Astrocyte (in vitro differentiated cells and primary cell): ENCODE results near the gene SSTR4. TPM values are rescaled to one million over a fixed set of nuclear protein-coding genes. Genes with fewer than 3 reads are reported as not detected.

Experiments used
- DNase-seq: peaks from one replicate; pipeline ENCODE4 v3.0.0-alpha.2; 2010; ENCODE audit warnings: low read depth
- FAIRE-seq: peaks from 2 replicates; lab custom pipeline; 2011; peaks lifted over from hg19 to GRCh38; lab: Jason Lieb, UNC
- H2AFZ ChIP-seq: 2 replicates; pipeline ENCODE4 v1.6.0; 2012; ENCODE audit warnings: low read depth, low read length, inconsistent platforms
- H3K27ac ChIP-seq: 2 replicates; pipeline ENCODE4 v1.5.1; 2011; ENCODE audit warnings: low read depth, low read length, inconsistent platforms
- H3K27me3 ChIP-seq: 2 replicates; pipeline ENCODE4 v1.6.0; 2011; ENCODE audit warnings: low read length, inconsistent platforms; ENCODE audit not compliant: insufficient read depth
- H3K36me3 ChIP-seq: 2 replicates; pipeline ENCODE4 v1.5.1; 2011; ENCODE audit warnings: low read length, inconsistent platforms; ENCODE audit not compliant: insufficient read depth
- H3K4me1 ChIP-seq: 2 replicates; pipeline ENCODE4 v1.5.1; 2011; ENCODE audit warnings: low read length, inconsistent platforms; ENCODE audit not compliant: insufficient read depth
- H3K4me2 ChIP-seq: 2 replicates; pipeline ENCODE4 v1.6.0; 2012; ENCODE audit warnings: low read length, inconsistent platforms
- H3K4me3 ChIP-seq: 2 replicates; pipeline ENCODE4 v1.5.1; 2011; ENCODE audit warnings: low read depth, mild to moderate bottlenecking, low read length, inconsistent platforms; ENCODE audit not compliant: insufficient read depth
- H3K79me2 ChIP-seq: 2 replicates; pipeline ENCODE4 v1.6.0; 2012; ENCODE audit warnings: mild to moderate bottlenecking, low read length, inconsistent platforms; ENCODE audit not compliant: insufficient read depth
- H3K9ac ChIP-seq: 2 replicates; pipeline ENCODE4 v1.6.0; 2012; ENCODE audit warnings: mild to moderate bottlenecking, low read length, inconsistent platforms
- H3K9me3 ChIP-seq: 2 replicates; pipeline ENCODE4 v1.5.1; 2012; ENCODE audit warnings: low read depth, mild to moderate bottlenecking, low read length, inconsistent platforms; ENCODE audit not compliant: insufficient read depth
- H4K20me1 ChIP-seq: 2 replicates; pipeline ENCODE4 v1.6.0; 2012; ENCODE audit warnings: low read length, inconsistent platforms; ENCODE audit not compliant: insufficient read depth
- H3K27ac Mint-ChIP-seq: one replicate; pipeline ENCODE4 v1.8.0; 2021; ENCODE audit warnings: mild to moderate bottlenecking, mixed read lengths; ENCODE audit not compliant: unreplicated experiment
- H3K27me3 Mint-ChIP-seq: one replicate; pipeline ENCODE4 v1.8.0; 2021; ENCODE audit warnings: low read depth, mixed read lengths; ENCODE audit not compliant: unreplicated experiment
- H3K36me3 Mint-ChIP-seq: one replicate; pipeline ENCODE4 v1.8.0; 2021; ENCODE audit warnings: low read depth, mixed read lengths; ENCODE audit not compliant: unreplicated experiment
- H3K4me1 Mint-ChIP-seq: one replicate; pipeline ENCODE4 v1.8.0; 2021; ENCODE audit warnings: low read depth, mixed read lengths; ENCODE audit not compliant: unreplicated experiment
- H3K4me3 Mint-ChIP-seq: one replicate; pipeline ENCODE4 v1.8.0; 2021; ENCODE audit warnings: mild to moderate bottlenecking, moderate library complexity, mixed read lengths; ENCODE audit not compliant: unreplicated experiment
- H3K9me3 Mint-ChIP-seq: one replicate; pipeline ENCODE4 v1.8.0; 2021; ENCODE audit warnings: mild to moderate bottlenecking, mixed read lengths; ENCODE audit not compliant: unreplicated experiment
- CTCF ChIP-seq: IDR thresholded peaks from 2 replicates; pipeline ENCODE4 v1.5.1; 2011; ENCODE audit warnings: low read depth, mild to moderate bottlenecking, inconsistent platforms, low read length, moderate library complexity; ENCODE audit not compliant: insufficient read depth
- EZH2 ChIP-seq: IDR thresholded peaks from 2 replicates; pipeline ENCODE4 v1.6.1; 2012; ENCODE audit warnings: mild to moderate bottlenecking, low read length, inconsistent platforms; ENCODE audit not compliant: insufficient read depth
- total RNA-seq: library from RNA; stranded (reverse); gene quantifications from 2 replicates; pipeline ENCODE4 v1.2.1, GENCODE V29; 2021

Gene SSTR4
- total RNA-seq, 1 donor from 2014 or later: not detected

GRCh38 chr20:23086056-23086566 is 51.0 kb downstream of the SSTR4 start, which contains the start of gene CD93:
Gene CD93 (minus strand): TSS chr20:23086324. CDS start chr20:23086192, 132 bp downstream.
- Mint-ChIP-seq H3K27ac (no peak within 1 kb of the TSS), H3K36me3 (no peaks in the 10 kb centered on the region)

GRCh38 chr20:23086931-23087411 is 51.9 kb downstream of the SSTR4 start:
- no peaks in the 10 kb centered on the region for H4K20me1 ChIP-seq
- H3K4me1 ChIP-seq: peaks cover 9% of the 10 kb centered on the region
- H3K36me3 ChIP-seq: no peaks in the 10 kb centered on the region
- H3K9ac ChIP-seq: no peak overlapping the region
- peaks cover 22% of the 10 kb centered on the region for H3K27me3 Mint-ChIP-seq
- H3K4me1 Mint-ChIP-seq: no peaks in the 10 kb centered on the region
- H3K4me3 ChIP-seq: no peak overlapping the region
- H3K79me2 ChIP-seq: no peaks in the 10 kb centered on the region
- no peaks in the 10 kb centered on the region for H3K36me3 Mint-ChIP-seq
- H3K9me3 ChIP-seq: no peaks in the 10 kb centered on the region
- no peaks in the 10 kb centered on the region for H3K27me3 ChIP-seq
- H3K4me3 Mint-ChIP-seq: no peak overlapping the region
- FAIRE-seq (no peak), DNase-seq (no peak)
- H3K27ac ChIP-seq: no peak overlapping the region
- no peak for TF ChIP-seq EZH2
- TF ChIP-seq CTCF: no peak
- no peak overlapping the region for H2AFZ ChIP-seq
- H3K4me2 ChIP-seq: no peak overlapping the region
- no peak overlapping the region for H3K27ac Mint-ChIP-seq
- H3K9me3 Mint-ChIP-seq: peaks cover 1% of the 10 kb centered on the region

More at GRCh38 chr20:23086056-23086566, 51.0 kb downstream of the SSTR4 start, which contains the start of gene CD93:
- Histone ChIP-seq H3K9me3 (no peaks in the 10 kb centered on the region), H2AFZ (peak within 1 kb of the TSS; percentile 64), H3K27ac (no peak within 1 kb of the TSS), H3K36me3 (no peaks in the 10 kb centered on the region), H3K4me2 (peak within 1 kb of the TSS; percentile 57), H3K4me3 (no peak within 1 kb of the TSS), H3K79me2 (no peaks in the 10 kb centered on the region), H4K20me1 (no peaks in the 10 kb centered on the region), H3K27me3 (no peaks in the 10 kb centered on the region), H3K4me1 (peaks cover 7% of the 10 kb centered on the region), H3K9ac (peak within 1 kb of the TSS; percentile 2)
- peaks cover 23% of the 10 kb centered on the region for H3K27me3 Mint-ChIP-seq
- peaks cover 1% of the 10 kb centered on the region for H3K9me3 Mint-ChIP-seq
- peak; percentile 1 for DNase-seq
- no peak for FAIRE-seq
- H3K4me1 Mint-ChIP-seq: no peaks in the 10 kb centered on the region
- no peak for TF ChIP-seq EZH2
- no peak for TF ChIP-seq CTCF
- no peak within 1 kb of the TSS for H3K4me3 Mint-ChIP-seq

- Mint-ChIP-seq H3K36me3 (no peaks in the 10 kb centered on the region), H3K4me3 (no peak overlapping the region), H3K4me1 (peaks cover 2% of the 10 kb centered on the region), H3K27me3 (peaks cover 24% of the 10 kb centered on the region), H3K27ac (no peak overlapping the region), H3K9me3 (no peaks in the 10 kb centered on the region)
- FAIRE-seq (no peak), DNase-seq (no peak)
- Histone ChIP-seq H2AFZ (no peak overlapping the region), H3K4me1 (peaks cover 9% of the 10 kb centered on the region), H4K20me1 (no peaks in the 10 kb centered on the region), H3K79me2 (no peaks in the 10 kb centered on the region), H3K9ac (no peak overlapping the region), H3K36me3 (no peaks in the 10 kb centered on the region), H3K4me2 (no peak overlapping the region), H3K4me3 (no peak overlapping the region), H3K27ac (no peak overlapping the region), H3K9me3 (no peaks in the 10 kb centered on the region), H3K27me3 (no peaks in the 10 kb centered on the region)
- no peak for TF ChIP-seq EZH2
- TF ChIP-seq CTCF: no peak
Measured at GRCh38 chr20:23087587-23088251, 52.6 kb downstream of the SSTR4 start.
